ENCODE data around the gene PGD.

DNA sequence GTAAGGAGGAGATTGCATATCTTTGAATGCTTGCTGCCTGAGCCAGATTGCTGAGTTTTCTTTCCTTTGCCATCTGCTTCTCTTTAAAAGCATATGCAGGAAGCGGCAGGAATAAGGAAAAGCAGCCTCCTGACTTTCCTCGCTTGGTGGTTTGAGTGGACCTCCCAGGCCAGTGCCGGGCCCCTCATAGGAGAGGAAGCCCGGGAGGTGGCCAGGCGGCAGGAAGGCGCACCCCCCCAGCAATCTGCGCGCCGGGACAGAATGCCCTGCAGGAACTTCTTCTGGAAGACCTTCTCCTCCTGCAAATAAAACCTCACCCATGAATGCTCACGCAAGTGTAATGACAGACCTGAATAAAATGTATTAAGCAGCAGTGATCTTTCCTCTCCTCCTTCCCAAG, 52.4 kb downstream of the PGD start:
- TF ChIP-seq, protein P1, sequence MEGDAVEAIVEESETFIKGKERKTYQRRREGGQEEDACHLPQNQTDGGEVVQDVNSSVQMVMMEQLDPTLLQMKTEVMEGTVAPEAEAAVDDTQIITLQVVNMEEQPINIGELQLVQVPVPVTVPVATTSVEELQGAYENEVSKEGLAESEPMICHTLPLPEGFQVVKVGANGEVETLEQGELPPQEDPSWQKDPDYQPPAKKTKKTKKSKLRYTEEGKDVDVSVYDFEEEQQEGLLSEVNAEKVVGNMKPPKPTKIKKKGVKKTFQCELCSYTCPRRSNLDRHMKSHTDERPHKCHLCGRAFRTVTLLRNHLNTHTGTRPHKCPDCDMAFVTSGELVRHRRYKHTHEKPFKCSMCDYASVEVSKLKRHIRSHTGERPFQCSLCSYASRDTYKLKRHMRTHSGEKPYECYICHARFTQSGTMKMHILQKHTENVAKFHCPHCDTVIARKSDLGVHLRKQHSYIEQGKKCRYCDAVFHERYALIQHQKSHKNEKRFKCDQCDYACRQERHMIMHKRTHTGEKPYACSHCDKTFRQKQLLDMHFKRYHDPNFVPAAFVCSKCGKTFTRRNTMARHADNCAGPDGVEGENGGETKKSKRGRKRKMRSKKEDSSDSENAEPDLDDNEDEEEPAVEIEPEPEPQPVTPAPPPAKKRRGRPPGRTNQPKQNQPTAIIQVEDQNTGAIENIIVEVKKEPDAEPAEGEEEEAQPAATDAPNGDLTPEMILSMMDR (IDR thresholded peaks at IDR 0.05; ENCODE audit: low read length) = no peak
- TF ChIP-seq EZH2 (IDR thresholded peaks at IDR 0.05; ENCODE audit: borderline replicate concordance, low read length) = no peak

Data from OCI-LY1 (cell line).